ENCODE results near the gene MYO15B.
"Not testable (repeated sequence)": the region's sequence is repeated elsewhere in the genome, so short reads cannot be mapped to it uniquely, and the experiment has no call there.

The MYO15B gene

GRCh38 chr17:75575728-75576127 lies 11.9 kb upstream of the MYO15B start:
- no peak for DNase-seq (ENCODE audit: low spot score)

GRCh38 chr17:75576661-75577060 lies 10.9 kb upstream of the MYO15B start:
- no peak for DNase-seq (ENCODE audit: low spot score)

GRCh38 chr17:75581121-75581725 lies 6.4 kb upstream of the MYO15B start:
- DNase-seq (ENCODE audit: low spot score) = not testable (repeated sequence)

- DNase-seq (ENCODE audit: low spot score) = not testable (repeated sequence)
Observed at GRCh38 chr17:75583197-75583596, 4.4 kb upstream of the MYO15B start.

- DNase-seq (ENCODE audit: low spot score) = no peak
Observed at GRCh38 chr17:75584849-75585175, 2.8 kb upstream of the MYO15B start.

GRCh38 chr17:75588596-75589011 lies 1.0 kb downstream of the MYO15B start:
- no peak for DNase-seq (ENCODE audit: low spot score)

GRCh38 chr17:75589012-75589918 lies 1.7 kb downstream of the MYO15B start:
- peak; percentile 100 for DNase-seq (ENCODE audit: low spot score)

GRCh38 chr17:75589919-75590303 lies 2.3 kb downstream of the MYO15B start:
- no peak for DNase-seq (ENCODE audit: low spot score)

- DNase-seq (ENCODE audit: low spot score) = no peak
Observed at GRCh38 chr17:75590314-75590761, 2.7 kb downstream of the MYO15B start.

GRCh38 chr17:75590849-75591721 lies 3.5 kb downstream of the MYO15B start:
- DNase-seq (ENCODE audit: low spot score) = no peak

GRCh38 chr17:75591722-75592302 lies 4.2 kb downstream of the MYO15B start:
- no peak for DNase-seq (ENCODE audit: low spot score)

- no peak for DNase-seq (ENCODE audit: low spot score)
Observed at GRCh38 chr17:75592348-75593020, 4.9 kb downstream of the MYO15B start.

GRCh38 chr17:75593430-75593829 lies 5.8 kb downstream of the MYO15B start:
- DNase-seq (ENCODE audit: low spot score) = not testable (repeated sequence)

GRCh38 chr17:75594499-75595283 lies 7.1 kb downstream of the MYO15B start:
- no peak for DNase-seq (ENCODE audit: low spot score)

GRCh38 chr17:75595284-75595919 lies 7.8 kb downstream of the MYO15B start:
- DNase-seq (ENCODE audit: low spot score) = no peak

GRCh38 chr17:75595920-75596313 lies 8.3 kb downstream of the MYO15B start:
- DNase-seq (ENCODE audit: low spot score) = no peak

GRCh38 chr17:75596320-75597087 lies 8.9 kb downstream of the MYO15B start:
- DNase-seq (ENCODE audit: low spot score) = no peak

GRCh38 chr17:75601057-75601987 lies 13.7 kb downstream of the MYO15B start:
- DNase-seq (ENCODE audit: low spot score) = peak; percentile 70
